SW 1271 (cell line): Measurements from ENCODE around the gene DRG1.
"Not testable (repeated sequence)": the region's sequence is repeated elsewhere in the genome, so short reads cannot be mapped to it uniquely, and the experiment has no call there.

Source experiments
- DNase-seq, 2 experiments: peaks; one replicate each; lab custom pipeline; 2025; lab: John Stamatoyannopoulos, UW

Gene DRG1, protein sequence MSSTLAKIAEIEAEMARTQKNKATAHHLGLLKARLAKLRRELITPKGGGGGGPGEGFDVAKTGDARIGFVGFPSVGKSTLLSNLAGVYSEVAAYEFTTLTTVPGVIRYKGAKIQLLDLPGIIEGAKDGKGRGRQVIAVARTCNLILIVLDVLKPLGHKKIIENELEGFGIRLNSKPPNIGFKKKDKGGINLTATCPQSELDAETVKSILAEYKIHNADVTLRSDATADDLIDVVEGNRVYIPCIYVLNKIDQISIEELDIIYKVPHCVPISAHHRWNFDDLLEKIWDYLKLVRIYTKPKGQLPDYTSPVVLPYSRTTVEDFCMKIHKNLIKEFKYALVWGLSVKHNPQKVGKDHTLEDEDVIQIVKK

DNA sequence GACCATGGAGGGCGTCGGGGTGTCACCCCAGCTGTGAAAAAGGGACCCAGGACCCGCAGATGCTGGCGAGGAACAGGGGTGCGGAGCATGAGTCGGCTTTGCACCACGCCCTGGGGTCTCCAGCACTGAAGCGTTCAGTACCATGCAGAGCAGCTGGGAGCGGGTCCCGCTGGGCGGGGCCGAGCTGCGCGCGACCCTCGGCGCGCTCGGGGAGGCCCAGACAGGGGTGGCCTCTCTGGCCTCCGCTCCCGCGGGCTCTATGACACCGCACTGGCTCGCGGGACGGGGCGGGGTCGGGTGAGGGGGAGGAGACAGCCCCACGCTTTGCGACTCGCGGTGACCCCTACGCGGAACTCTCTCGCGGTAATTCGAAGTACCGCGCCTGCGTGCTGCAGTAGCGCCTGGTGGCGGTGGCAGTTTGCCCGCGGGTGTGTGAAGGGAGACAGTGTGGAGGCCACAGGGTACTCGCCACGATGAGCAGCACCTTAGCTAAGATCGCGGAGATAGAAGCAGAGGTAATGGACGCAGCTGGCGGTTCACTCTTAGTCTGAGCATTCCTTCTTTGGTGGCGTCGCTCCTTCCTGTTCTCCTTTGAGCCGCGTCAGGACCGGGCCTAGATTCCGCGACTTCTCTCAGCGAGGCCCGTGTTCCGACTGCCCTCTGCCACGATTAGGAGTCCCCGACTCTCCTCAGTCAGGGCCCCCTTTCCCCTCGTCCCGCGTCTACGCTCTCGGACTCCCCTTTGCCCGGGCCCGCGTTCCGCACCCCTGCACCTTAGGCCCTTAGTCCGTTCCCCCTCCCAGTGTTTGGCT is at the start of gene DRG1:
Gene DRG1 (plus strand): TSS at position 394 of the 812 bp plus-strand sequence. CDS start 80 bp downstream, at position 474.
- DNase-seq, result peak; percentile 78 to 87

- no peak for DNase-seq
Measured at GRCh38 chr22:31349960-31350359, 49.4 kb upstream of the DRG1 start.

DNA sequence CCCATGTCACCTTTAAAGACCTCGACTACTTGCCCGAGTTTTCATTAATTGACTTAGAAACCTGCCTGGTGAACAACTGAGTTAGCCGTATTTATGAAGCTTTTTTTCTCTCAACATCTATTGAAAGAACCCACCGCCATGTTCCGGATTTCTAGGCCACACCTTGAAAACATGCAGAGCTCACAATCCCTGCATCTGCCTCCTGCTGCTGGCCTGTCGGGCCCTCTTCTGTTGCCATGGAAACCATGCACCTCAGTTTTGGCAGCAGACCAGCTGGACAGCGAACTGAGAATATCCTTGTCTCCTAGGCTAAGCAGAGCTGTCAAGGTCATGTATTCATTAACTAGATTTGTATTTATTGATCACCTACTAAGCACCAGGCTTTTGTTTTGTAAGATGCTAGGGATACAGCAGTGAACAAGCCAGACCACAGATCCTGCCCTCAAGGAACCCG is 49.0 kb upstream of the DRG1 start:
- no peak for DNase-seq

GRCh38 chr22:31354515-31354914 is 44.9 kb upstream of the DRG1 start:
- DNase-seq, result no peak

- no peak for DNase-seq
Measured at GRCh38 chr22:31360029-31360428, 39.4 kb upstream of the DRG1 start.

DNA sequence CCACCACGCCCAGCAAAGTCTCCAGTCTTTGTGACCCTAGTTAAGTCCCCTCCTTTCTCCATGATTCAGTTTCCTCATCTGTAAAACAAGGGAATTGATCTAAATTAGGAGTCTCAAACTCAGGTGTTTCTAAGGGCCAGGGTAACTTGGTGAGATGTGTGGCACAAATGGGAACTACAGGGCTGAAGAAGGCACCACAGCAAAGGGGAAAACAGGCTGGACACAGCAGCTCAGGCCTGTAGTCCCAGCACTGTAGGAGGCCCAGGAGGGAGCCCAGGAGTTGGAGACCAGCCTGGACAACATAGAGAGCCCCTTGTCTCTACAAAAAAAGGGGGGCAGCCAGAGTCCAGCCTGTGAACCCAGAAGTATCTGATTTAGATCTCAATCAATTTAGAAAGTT is 37.7 kb upstream of the DRG1 start:
- no peak for DNase-seq

- no peak for DNase-seq
Measured at GRCh38 chr22:31363885-31364465, 35.4 kb upstream of the DRG1 start.

GRCh38 chr22:31367426-31367825 is 32.0 kb upstream of the DRG1 start:
- DNase-seq, result no peak

GRCh38 chr22:31377612-31378011 is 21.8 kb upstream of the DRG1 start:
- DNase-seq, result no peak

GRCh38 chr22:31378123-31378522 is 21.3 kb upstream of the DRG1 start:
- no peak for DNase-seq

DNA sequence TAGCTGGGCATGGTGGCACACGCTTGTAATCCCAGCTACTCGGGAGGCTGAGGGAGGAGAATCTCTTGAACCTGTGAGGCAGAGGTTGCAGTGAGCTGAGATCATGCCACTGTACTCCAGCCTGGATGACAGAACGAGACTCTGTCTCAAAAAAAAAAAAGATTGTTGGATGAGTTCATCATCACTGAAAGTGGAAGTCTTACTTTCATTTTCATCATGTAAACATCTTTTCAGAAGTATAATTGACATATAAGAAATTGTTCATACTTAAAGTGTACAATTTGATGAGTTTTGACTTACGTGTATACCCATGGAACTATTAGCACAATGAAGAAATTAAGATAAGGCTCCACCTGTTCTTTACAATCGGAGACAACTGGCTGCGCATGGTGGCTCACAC is 20.8 kb upstream of the DRG1 start:
- not testable (repeated sequence) for DNase-seq

GRCh38 chr22:31393893-31394292 is 5.5 kb upstream of the DRG1 start:
- no peak for DNase-seq

DNA sequence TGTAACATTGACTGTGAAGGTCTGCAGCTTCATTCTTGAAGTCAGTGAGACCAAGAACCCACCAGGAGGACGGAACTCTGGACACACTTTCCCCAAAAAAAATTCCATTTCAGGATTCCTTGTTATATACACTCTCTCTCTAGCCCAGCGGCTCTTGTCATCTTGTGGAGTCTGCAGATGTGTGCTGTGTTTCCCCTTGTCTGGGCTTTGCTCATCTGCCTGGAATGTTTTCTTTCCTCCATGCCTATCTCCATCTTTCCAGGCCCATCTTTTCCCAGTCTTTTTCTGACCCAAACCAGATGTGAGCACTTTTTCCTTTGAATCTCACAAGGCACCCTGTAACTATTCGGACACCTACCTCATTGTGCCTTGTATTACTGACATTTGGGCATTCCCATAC is 5.1 kb upstream of the DRG1 start:
- DNase-seq, result no peak

DNA sequence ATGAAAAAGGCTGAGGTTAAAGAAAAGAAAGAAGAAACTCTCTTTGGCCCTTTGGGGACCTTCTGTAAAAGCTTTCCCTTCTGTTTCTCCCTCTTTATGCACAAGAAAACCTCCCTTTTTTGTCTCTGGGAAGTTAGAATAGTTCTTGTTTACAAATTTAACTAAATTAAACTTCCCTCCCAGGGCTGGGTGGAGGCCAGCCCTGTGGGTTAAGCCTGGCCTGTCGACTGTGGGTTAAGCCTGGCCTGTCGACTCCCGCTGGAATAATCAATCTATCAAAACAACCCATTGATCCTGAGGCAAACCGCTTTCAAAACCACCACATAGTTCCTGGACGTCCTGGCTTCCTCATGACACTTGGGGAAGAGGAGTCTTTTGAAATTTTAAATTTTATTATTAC is 1.2 kb upstream of the DRG1 start:
- no peak for DNase-seq

DNA sequence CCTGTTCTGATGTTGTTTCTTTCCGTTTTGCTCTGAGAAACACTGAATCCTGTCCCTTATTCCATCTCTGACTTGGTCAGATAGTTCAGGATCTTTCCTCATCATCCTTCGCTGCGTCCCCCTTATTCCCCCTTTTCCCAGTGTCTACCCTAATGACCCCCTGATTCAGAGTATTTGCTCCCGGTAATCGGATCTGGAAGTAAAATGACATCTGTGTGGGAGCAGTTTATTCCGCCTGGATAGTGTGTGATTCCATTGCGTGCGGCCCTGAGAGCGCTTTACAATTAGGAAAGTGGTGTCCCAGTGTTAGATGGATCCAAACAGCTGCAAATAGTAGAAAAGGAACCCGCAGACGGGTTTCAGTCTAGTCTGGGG is 606 bp downstream of the DRG1 start:
- no peak for DNase-seq

DNA sequence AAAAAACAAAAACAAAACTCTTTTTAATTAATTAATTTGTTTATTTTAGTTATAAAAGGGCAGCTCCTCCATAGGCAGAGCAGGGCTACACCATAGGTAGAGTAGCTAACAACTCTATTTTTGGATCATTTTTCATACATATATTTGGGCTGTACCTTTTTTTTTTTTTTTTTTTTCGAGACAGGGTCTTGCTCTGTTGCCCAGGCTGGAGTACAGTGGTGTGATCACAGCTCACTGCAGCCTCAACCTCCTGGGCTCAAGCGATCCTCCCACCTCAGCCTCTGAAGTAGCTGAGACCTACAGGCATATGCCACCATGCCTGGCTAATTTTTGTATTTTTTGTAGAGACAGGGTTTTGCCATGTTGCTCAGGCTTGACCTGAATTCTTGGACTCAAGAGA is 2.9 kb downstream of the DRG1 start:
- DNase-seq, result not testable (repeated sequence)

DNA sequence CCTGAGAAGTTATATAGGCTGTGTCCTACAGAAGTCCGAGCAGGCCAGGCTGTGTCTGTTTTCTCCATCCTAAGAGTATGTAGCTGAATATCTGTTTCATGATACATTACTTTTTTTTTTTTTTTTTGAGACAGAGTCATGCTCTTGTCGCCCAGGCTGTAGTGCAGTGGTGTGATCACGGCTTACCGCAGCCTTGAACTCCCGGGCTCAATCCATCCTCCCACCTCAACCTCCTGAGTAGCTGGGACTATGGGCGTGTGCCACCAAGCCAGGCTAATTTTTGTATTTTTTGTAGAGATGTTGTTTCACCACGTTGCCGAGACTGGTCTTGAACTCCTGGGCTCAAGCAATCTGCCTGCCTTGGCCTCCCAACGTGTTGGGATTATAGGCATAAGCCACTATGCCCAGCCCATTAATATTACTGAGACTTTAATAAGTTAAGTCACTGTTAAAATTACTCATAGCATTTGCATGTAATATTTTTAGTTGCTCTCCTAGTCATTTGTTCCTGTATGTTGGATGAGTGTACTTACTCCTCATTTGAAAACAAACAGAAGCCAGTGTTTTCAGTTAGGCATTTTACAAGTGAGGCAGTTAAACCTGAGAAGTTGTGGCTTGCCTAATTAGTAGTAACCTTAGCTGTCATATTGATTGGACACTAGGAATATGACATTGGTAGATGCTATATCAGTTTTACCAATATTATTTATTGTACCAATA is 26.1 kb downstream of the DRG1 start:
- no peak for DNase-seq

DNA sequence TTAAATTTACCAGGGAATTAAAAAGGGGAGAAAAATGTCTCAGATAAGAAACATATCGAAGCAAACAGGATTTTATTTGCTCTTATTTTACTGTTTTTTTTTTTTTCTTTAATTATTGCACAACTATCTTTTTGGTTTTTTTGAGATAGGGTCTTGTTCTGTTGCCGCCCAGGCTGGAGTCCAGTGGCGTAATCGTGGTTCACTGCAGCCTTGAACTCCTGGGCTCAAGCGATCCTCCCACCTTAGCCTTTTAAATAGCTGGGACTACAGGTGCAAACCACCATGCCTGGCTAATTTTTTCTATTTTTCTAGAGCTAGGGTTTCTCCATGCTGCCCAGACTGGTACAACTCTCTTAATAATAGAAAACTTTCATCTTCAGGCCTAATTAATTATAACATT is 32.5 kb downstream of the DRG1 start:
- DNase-seq, result no peak

DNA sequence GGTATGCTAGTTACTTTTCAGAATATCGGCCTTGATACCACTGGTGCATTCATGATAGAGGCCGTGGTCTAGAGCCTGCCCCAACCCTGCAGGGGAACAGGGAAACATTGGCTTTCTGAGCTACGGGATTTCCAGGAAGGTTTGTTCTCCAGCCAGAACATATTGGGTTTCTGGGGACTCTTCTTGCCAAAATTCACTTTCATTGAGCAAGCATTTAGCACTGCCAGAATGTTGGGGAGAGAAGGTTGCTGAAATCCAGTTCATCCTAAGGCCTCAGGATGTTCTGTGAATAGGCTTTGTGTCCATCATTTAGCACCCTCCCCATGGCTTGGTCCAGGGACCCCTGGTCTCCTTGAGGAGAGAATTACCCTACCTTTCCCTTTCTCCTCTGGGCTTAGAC is 36.7 kb downstream of the DRG1 start:
- DNase-seq, result no peak

DNA sequence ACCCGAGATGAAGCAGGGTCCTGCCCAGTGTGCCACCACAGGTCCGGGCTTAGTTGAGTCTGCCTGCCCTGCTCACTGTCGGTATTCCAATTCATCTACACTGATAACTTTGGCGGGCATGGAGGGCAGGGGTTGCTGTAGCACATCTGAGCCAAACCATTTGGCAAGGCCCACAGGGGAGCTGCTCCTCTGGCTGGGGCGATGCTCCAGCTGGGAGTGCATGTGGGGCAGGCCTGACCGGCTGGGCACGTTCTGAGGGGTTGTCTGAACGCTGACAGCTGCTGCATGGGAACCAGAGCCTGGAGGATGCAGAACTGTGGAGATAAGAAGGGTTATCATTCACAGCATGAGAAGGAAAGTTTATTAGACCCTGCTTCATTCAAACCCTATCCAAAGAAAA is 40.4 kb downstream of the DRG1 start:
- no peak for DNase-seq

GRCh38 chr22:31440681-31441080 is 41.3 kb downstream of the DRG1 start:
- DNase-seq, result no peak

DNA sequence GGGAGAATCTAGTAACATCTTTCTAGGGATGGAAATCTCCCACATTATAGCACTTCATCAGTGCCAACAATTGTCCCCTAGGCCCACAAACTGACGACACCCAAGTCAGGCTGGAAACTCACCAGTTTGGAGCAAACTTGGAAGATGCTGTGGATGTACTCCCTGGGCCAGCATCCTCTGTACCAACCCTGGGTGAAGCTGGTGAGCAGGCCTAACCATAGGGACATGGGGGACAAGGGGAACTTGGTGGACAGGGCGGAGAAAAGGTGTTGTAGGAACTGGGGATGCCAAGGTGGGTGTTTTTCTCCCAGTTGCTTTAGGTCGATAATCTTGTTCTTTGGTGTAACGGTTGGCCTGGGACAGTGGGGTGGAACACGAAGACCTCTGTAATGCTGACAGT is 42.2 kb downstream of the DRG1 start:
- no peak for DNase-seq
